Amniotic epithelial cell (primary cell): ENCODE data around the gene BPGM.

ENCODE experiments used
- DNase-seq: peaks from one replicate; pipeline ENCODE4 v3.0.0-alpha.2; 2010; ENCODE audit warnings: low read depth

BPGM gene

GRCh38 chr7:134720091-134720935 is 73.7 kb downstream of the BPGM start:
- peak; percentile 75 for DNase-seq

DNA sequence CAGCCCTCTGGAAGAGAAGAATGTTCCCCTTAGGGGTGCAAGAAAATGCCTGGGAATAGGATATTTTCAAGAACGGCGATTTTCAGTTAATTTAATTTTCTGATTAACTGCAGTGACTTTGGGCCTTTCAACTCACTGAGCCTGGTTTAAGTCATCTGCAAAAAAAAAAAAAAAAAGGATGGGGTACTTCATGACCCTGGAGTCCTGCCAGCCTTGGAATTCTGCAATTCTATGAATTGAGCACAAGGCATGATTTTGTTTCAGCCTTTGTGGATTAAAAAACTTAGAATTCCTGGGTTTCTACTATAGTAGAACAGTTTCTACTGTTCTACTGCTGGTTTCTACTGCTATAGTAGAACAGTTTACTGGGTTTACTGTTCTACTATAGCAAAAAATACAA is 74.5 kb downstream of the BPGM start:
- DNase-seq = no peak

GRCh38 chr7:134722786-134723322 is 76.2 kb downstream of the BPGM start:
- DNase-seq = peak; percentile 68

GRCh38 chr7:134723892-134724291 is 77.2 kb downstream of the BPGM start:
- DNase-seq = no peak

GRCh38 chr7:134724606-134725005 is 78.0 kb downstream of the BPGM start:
- peak; percentile 61 for DNase-seq

- DNase-seq = no peak
These were observed 79.9 kb downstream of the BPGM start for GRCh38 chr7:134726581-134726980.

GRCh38 chr7:134727711-134728110 is 81.1 kb downstream of the BPGM start:
- no peak for DNase-seq
